LNCaP clone FGC (cell line): ENCODE data around the gene KRTAP22-2.

Experiments
- DNase-seq: peaks from one replicate; pipeline ENCODE4 v3.0.0-alpha.2; 2011; ENCODE audit warnings: low read depth
- H3K4me3 ChIP-seq: 2 replicates; pipeline ENCODE4 v1.5.1; 2011; ENCODE audit warnings: mild to moderate bottlenecking, low read depth, low read length, control low read depth
- CTCF ChIP-seq: IDR thresholded peaks from 2 replicates; pipeline ENCODE4 v1.5.1; 2012; ENCODE audit warnings: mild to moderate bottlenecking; ENCODE audit not compliant: control insufficient read depth, insufficient read depth; ENCODE audit errors: extremely low read depth

The KRTAP22-2 gene

GRCh38 chr21:30567617-30568016 lies 22.6 kb downstream of the KRTAP22-2 start:
- no peak for TF ChIP-seq CTCF
- H3K4me3 ChIP-seq = no peak overlapping the region
- DNase-seq = peak; percentile 52

GRCh38 chr21:30563630-30564029 lies 26.6 kb downstream of the KRTAP22-2 start:
- no peak for DNase-seq
- H3K4me3 ChIP-seq = no peak overlapping the region
- no peak for TF ChIP-seq CTCF

GRCh38 chr21:30563072-30563471 lies 27.1 kb downstream of the KRTAP22-2 start:
- DNase-seq = no peak
- no peak for TF ChIP-seq CTCF
- H3K4me3 ChIP-seq = no peak overlapping the region

- TF ChIP-seq CTCF = no peak
- no peak overlapping the region for H3K4me3 ChIP-seq
- no peak for DNase-seq
Observed at GRCh38 chr21:30561957-30562356, 28.2 kb downstream of the KRTAP22-2 start.

- TF ChIP-seq CTCF = no peak
- DNase-seq = no peak
- no peak within 1 kb of the TSS for H3K4me3 ChIP-seq
Observed at GRCh38 chr21:30561264-30561895, 28.8 kb downstream of the KRTAP22-2 start, which contains the start of gene KRTAP19-7. TSS of gene KRTAP19-7 (minus strand) at chr21:30561314. CDS start at chr21:30561289, 25 bp downstream.

GRCh38 chr21:30555095-30555494 lies 35.1 kb downstream of the KRTAP22-2 start:
- no peak overlapping the region for H3K4me3 ChIP-seq
- DNase-seq = no peak
- no peak for TF ChIP-seq CTCF

GRCh38 chr21:30552782-30553181 lies 37.4 kb downstream of the KRTAP22-2 start:
- DNase-seq = no peak
- H3K4me3 ChIP-seq = no peak overlapping the region
- TF ChIP-seq CTCF = no peak
